Fibroblast of mammary gland (primary cell): ENCODE data around the gene ADAMTS8.

Source experiments
- DNase-seq: peaks from one replicate; pipeline ENCODE4 v3.0.0-alpha.2; 2010; ENCODE audit warnings: low read depth
- H3K4me3 ChIP-seq: 2 replicates; pipeline ENCODE4 v1.5.1; 2011; ENCODE audit warnings: low read depth, mild to moderate bottlenecking, low read length, moderate library complexity; ENCODE audit not compliant: control insufficient read depth
- TF ChIP-seq, protein P1 (sequence below): conservative IDR thresholded peaks from 2 replicates; pipeline ENCODE4 v1.5.1; 2011; ENCODE audit warnings: low read depth, low read length, inconsistent platforms; ENCODE audit not compliant: control insufficient read depth, insufficient read depth

The ADAMTS8 gene, protein sequence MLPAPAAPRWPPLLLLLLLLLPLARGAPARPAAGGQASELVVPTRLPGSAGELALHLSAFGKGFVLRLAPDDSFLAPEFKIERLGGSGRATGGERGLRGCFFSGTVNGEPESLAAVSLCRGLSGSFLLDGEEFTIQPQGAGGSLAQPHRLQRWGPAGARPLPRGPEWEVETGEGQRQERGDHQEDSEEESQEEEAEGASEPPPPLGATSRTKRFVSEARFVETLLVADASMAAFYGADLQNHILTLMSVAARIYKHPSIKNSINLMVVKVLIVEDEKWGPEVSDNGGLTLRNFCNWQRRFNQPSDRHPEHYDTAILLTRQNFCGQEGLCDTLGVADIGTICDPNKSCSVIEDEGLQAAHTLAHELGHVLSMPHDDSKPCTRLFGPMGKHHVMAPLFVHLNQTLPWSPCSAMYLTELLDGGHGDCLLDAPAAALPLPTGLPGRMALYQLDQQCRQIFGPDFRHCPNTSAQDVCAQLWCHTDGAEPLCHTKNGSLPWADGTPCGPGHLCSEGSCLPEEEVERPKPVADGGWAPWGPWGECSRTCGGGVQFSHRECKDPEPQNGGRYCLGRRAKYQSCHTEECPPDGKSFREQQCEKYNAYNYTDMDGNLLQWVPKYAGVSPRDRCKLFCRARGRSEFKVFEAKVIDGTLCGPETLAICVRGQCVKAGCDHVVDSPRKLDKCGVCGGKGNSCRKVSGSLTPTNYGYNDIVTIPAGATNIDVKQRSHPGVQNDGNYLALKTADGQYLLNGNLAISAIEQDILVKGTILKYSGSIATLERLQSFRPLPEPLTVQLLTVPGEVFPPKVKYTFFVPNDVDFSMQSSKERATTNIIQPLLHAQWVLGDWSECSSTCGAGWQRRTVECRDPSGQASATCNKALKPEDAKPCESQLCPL

DNA sequence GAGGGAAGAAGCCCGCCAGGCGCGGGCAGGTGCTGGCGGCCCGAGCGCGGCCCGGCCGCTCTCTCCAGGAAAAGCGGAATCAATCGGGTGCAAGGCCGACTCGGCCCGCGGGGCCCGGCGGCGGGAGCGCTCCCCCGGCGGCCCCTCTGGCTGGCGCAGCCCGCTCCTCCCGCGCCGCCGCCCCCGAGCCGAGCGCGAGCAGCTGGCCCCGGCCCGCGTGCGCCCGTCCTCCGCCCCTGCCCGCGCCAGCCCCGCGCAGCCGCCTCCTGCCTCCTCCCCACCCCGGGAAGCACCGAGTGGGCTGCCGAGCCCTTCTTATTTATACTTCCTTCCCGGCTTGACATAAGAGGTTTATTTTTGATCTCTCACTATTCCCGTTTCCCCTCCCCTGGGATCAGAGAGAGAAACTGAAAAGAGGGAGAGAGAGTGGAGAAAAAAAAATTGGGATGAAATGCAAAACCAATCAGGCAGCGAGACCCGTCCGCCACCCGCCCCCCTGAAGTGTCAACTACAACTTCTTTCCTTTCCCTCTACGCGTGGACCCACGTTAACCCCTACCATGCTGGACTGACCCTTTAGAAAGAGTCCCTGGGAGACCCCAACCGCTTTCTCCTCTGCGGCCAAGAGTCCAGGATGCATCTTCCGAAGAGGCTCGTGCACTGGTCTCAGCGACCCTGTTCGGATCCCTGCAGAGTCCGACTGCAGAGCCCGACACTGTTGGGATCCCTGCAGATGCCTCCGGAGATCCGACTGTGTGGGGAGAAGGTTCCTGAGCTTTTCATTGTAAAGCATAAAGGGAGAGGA lies at the start of gene ADAMTS8:
ADAMTS8 (minus strand) TSS at position 294 of the 804 bp plus-strand sequence. CDS start 323 bp downstream, outside the sequence.
- DNase-seq, result no peak
- no peak within 1 kb of the TSS for H3K4me3 ChIP-seq
- TF ChIP-seq, protein P1, sequence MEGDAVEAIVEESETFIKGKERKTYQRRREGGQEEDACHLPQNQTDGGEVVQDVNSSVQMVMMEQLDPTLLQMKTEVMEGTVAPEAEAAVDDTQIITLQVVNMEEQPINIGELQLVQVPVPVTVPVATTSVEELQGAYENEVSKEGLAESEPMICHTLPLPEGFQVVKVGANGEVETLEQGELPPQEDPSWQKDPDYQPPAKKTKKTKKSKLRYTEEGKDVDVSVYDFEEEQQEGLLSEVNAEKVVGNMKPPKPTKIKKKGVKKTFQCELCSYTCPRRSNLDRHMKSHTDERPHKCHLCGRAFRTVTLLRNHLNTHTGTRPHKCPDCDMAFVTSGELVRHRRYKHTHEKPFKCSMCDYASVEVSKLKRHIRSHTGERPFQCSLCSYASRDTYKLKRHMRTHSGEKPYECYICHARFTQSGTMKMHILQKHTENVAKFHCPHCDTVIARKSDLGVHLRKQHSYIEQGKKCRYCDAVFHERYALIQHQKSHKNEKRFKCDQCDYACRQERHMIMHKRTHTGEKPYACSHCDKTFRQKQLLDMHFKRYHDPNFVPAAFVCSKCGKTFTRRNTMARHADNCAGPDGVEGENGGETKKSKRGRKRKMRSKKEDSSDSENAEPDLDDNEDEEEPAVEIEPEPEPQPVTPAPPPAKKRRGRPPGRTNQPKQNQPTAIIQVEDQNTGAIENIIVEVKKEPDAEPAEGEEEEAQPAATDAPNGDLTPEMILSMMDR, result no peak

- TF ChIP-seq, protein P1, result no peak
- DNase-seq, result peak; percentile 45
- no peak overlapping the region for H3K4me3 ChIP-seq
Measured at GRCh38 chr11:130477586-130478203, 49.3 kb upstream of the ADAMTS8 start.

DNA sequence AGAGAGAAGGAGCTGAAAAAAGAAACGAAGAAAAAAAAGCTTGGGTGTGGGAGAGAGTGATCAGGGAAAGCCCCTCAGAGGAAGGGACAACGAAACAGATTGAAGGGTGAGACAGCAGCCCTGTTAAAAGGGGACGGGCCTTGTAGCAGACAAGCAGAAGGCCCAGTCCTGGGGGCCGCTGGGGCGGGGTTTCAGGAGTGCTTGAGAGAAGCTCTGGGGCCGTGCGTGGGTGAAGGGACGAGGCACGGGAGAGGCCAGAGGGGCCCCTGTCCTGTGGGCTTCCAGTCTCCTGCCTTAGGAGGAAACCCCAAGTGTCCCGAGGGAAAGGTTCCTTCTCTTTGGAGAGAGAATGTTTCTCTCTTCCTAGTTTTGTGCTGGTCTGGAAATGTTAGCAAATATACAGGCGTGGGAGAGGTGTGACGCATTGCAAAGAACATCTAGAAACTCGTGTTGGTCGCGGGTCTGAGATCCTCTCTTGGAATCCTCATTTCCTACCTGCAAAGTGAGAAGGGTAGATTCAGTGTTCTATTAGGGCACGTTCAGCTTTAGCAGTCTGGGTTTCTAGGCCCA lies 48.6 kb upstream of the ADAMTS8 start:
- H3K4me3 ChIP-seq, result no peak overlapping the region
- peak; percentile 74 for DNase-seq
- TF ChIP-seq, protein P1, result no peak

GRCh38 chr11:130476200-130476921 lies 48.0 kb upstream of the ADAMTS8 start:
- H3K4me3 ChIP-seq, result no peak overlapping the region
- TF ChIP-seq, protein P1, result no peak
- no peak for DNase-seq

GRCh38 chr11:130475426-130476053 lies 47.1 kb upstream of the ADAMTS8 start:
- H3K4me3 ChIP-seq, result no peak overlapping the region
- TF ChIP-seq, protein P1, result no peak
- DNase-seq, result no peak
